Activated CD8-positive, alpha-beta memory T cell treated with anti-CD3 and anti-CD28 coated beads, Interleukin-2, amount 50 U/mL, for 24 hours (primary cell): ENCODE data around the gene MAEA.
A peak's percentile ranks its signal among the peaks of the same experiment; 100 is the strongest.

Experiments
- DNase-seq: peaks from one replicate; pipeline ENCODE4 v3.0.0-alpha.2; 2020; ENCODE audit errors: extremely low read depth

Gene MAEA

DNA sequence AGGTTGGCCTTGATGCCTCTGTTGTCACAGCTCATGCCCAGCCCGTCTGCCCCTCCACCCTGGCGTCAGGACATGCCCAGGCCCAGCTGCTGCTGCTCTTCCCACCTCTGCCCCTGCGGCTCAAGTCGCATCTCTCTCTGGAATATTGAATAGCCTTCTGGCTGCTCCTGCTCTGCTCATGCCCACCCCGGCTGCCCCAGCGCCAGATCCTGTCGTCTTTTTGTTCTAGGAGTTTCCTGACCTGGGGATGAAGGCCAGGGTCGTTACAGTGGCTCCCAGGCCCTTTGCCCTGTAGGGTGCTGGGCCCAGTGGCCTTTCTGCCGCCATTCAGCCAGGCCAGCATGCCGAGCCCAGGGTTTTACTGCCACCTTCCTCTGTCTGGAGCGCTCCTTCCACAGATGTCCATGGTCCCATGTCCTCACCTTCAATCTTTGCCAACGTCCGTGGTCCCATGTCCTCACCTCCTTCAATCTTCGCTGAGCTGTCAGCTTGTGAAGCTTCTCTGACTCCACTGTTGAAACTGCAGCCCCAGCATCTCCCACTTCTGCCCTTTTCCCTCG, 9.7 kb downstream of the MAEA start:
- DNase-seq: no peak

DNA sequence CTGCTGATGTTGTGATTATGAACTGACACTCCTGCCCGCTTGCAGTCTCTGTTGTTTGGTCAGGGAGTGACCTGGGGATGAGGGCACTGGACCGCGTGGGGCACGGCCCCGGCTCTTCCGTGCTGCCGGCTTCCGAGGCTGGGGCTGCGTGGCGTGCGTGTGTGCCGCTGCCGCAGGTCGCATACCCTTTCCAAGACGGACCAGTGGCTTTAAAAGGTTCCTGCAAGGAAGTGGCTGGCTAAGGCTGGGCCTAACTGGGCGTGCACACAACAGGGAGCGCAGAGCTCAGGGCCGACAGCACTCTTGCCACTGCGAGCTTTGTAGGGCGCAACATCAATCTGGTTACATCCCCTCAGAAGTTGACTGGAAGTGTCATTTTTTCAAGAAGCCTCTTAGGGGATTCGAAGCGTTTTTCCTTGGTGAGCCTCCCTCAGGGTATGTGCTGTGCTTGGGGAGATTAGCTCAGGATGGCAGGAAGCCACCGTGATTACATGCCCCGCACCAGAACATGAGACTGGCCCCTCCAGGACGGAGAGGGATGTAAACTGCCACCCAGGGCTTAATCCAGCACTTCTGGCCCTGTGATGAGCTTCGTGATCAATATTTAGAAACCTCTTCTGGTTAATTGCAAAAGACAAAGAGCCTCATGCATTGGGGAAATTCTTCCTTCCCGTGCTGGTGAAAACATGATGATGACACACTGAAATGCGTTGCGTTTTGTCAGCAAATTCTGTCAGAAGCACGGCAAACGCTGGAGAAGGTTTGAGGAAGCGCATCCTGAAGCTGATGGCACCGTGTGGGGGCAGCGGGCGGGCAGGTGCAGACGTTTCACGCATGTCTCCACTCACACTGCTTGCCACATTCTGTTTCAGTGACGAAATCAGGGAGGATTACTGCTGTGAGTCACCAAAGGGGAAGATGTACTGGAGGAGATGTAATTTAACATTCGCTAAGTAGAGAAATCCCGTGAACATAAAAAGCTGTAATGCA, 11.1 kb downstream of the MAEA start:
- DNase-seq: no peak

DNA sequence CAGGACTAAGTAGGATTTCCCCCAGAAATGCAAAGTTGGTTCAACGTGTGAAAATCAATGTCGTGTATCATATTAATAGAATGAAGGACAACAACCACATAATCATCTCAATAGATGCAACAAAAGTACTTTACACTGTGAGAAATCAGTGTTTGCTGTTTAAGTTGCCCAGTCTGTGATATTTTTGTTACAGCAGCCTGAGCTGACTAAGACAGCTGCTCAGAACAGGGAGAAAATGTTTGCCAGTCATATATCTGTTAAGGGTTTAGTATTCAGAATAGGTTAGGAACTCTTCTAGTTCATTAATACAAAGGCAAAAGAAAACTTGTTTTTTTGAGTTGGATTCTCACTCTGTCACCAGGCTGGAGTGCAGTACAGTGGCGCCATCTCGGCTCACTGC, 12.5 kb downstream of the MAEA start:
- DNase-seq: no peak

DNA sequence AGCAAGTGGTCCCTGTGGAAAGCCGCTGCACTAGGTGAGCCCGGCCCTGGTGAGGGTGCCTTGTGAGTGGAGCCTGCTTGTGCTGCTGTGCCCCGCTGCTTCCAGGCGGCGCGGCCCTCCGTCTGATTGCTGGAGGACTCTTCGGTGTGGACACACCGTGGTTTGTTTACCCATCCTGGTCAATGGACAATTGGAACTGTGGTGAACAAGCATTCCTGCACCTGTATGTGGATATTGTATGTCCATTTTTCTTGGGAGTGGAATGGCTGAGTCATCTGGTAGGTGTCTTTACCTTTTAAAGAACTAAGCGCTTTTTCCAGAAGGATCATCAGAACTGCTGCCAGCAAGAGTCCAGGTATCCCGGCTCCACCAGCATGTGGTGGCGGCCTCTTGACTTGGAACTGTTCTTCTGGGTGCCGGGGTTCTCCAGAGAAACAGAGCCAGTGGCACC, 15.6 kb downstream of the MAEA start:
- no peak for DNase-seq

DNA sequence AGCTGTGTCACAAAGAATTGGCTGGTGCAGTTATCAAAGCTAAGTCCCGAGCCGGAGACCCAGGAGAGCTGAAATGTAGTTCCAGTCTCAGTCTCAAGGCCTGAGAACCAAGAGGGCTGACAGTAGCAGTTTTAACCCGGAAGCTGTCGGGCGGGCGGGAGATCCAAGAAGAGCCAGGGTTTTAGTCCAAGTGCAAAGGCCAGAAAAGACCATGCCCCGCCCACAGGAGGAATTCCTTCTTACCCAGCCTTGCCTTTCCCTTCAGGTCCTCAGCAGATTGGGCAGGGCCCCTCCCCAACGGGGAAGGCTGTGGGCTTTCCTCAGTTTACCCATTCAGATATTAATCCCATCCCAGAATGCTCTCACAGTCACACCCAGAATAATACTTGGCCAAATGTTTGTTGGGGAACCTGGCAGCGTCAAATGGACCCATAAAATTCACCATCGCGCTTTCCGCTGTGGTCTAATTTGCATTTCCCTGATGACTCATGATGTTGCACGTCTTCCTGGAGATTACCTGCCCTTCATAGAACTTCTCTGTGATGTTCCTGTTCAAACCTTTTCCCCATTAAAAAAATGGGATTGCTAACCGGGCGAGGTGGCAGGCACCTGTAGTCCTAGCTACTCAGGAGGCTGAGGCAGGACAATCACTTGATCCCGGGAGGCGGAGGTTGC, 16.2 kb downstream of the MAEA start:
- DNase-seq: no peak

DNA sequence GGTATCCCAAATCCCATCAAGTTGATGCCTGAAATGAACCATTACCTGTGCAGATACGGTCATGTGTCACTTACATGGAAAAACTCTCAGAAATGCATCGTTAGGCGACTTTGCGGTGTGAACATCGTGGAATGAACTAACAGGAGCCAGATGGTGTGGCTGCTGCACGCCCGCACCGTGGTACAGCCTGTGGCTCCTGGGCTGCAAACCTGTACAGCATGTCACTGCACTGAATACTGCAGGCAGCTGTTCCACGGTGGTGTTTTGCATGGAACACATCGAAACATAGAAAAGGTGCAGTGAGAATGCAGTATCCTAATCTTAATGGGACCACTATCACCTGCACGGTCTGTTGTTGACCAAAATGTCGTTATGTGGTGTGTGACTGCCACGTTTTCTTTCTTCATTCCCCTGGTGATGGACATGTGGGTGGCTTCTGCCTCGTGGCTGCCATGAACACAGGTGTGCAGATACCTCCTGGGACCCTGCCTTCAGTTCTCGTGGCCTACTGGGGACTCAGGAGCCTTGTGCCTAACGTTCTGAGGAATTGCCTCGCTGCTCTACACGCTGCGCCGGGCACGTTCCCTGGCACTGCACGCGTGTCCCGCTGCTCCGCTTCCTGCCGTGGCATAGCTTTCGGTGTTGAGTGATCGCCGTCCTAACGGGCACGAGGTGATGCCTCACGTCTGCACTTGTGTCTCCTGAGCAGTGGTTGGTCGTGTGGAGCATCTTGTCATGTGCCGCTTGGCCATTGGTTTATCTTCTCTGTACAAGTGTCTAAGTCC, 18.5 kb downstream of the MAEA start:
- no peak for DNase-seq

DNA sequence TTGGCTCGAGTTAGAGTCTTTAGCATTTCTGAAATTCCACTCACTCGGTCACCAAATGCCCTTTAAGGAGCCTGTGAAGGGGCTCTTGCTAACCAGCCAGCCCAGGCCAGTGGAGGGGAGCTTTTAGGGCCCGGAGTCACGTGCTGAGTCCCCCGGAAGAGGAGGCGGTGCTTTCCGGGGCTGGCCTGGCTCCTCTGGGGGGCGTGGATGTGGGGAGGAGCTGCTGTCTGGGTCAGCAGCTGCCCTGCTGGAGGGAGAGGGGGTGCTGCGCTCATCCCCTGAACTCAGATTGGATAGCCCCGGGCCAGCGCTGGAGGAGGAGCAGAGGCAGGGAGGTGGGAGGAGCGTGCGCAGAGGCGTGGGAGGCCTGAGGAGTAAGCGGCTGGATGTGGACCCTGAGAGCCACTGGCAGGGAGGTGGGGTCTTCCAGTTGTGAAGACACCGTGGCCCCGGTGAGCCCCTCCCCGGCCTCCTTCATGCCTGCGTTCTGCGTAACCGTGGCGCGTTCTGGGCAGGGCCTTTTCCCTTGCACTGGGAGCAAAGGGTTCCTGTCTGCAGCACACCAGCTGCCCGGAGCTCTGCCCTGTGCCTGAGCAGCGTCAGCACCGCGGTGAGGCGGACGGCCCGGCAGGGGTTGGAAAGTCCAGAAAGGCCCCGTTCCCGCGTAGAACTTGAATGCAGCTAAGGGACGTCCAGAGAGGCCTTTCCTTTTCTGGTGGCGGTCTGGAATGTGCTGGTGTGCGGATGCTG, 19.7 kb downstream of the MAEA start:
- peak; percentile 31 for DNase-seq

DNA sequence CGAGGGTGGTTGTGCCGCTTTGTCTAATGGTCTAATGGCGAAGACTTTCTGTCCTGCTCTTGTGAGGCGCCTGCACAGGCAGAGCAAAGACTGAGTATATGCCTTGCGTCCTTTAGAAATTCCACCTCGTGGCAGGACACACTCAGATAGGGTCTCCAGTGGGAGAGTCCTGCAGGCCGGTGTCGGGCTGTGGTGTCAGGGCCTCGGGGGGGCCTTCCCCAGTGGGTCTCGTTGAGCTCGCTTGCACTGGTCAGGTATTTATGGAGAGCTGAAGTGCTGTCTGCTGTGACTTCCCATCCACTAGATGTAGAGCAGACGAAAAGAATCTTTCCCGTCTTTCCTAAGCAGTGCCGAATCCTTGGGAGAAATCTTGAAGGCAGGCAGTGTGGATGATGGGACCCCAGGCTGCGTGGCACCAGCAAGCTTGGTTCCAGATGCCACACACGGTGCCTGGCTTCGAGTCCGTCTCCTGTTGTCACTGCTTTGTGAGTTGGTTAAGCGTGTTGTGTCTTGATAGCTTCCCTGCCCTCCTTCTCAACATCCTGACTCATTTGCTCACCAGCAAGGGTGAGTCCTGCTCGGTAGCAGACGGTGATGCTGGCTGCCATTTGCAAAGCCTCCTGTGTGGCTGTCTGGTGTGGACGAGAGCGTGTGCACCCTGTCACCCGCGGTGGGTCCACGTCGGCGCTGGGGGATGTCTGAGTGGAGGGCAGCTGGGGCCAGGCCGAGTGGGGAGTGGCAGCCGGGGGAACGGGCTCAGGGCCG, 20.5 kb downstream of the MAEA start:
- no peak for DNase-seq

DNA sequence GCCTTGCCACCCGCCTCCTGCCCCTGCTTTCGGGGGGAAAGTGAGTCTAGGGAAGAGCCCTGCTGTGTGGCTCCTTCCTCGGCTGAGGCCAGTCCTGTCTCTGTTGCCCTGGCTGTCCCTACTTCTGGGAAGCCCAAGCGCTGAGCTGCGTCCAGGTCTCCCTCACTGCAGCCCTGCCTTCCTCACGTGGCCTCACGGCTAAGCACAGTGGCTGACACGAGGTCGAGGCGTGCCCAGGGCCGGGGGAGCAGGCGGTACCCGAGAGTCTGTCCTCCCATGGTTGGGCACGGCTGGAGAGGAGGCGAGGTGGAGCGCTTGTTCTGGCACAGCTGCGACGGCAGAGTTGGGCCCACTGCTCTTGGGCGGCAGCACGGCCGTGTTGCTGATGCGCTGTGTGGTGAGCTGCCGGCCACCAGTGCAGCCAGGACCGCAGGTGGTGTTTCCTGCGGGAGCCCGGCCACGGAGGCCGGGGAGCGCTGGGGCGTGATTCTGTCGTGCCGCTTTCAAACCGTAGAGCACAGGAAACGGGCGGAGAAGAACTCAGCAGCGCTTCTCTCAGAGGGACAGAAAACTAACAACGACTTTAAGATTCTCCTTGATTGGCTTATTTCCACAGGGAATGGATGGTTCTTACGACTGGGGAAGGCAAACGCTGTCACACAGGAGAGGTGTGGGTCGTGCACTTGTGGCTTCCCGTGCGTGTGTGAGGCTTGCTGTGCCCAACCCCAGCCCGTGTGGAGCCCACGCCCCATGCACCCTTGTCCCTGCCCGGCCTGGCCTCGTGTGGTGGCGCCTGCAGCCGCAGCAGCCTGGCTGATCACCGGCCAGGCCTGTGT, 21.3 kb downstream of the MAEA start:
- DNase-seq: no peak

DNA sequence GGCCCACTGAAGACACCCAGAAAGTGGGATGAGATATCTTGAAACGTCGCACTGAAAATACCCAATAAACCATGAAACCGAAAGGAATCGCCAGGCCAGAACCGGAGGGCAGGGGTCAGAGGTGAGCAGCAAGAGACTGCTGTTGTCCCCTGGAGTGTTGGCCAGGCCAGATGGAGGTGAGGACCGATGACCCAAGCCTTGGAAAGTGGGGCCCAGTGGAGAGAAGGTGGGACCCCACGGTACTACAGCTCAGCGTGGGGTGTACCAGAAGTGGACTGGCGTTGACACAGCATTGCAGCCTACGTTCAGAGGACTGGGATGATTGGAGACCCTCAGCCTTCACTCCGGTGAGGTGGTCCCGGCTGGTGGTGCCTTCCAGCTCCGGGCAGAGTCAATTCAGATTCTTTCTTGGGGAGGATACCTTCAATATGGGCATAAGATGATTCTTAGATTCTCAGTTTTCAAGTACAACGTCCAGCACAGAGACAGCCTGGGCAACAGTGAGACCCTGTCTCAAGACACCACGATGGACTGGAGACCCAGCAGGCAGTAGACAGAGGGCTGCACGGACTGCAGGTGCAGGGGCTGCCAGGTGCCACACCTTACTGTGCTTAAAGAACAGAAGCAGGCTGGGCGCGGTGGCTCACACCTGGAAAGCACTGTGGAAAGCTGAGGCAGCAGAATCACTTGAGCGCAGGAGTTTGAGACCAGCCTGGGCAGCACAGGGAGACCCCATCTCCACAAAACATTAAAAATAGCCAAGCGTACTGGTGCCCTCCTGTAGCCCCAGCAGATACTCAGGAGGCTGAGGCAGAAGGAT, 23.3 kb downstream of the MAEA start:
- DNase-seq: no peak

DNA sequence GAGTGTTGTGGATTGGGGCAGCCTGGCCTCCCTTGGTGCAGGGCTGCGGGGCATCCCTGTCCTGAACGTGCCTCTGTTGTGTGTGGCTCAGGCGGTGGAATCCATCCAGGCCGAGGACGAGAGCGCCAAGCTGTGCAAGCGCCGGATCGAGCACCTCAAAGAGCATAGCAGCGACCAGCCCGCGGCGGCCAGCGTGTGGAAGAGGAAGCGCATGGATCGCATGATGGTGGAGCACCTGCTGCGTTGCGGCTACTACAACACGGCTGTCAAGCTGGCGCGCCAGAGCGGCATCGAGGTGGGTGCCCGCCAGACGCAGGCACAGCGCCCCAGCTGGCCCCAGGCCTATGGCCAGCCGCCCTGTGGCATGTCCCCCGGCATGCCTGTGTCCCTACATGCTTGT, 25.6 kb downstream of the MAEA start:
- no peak for DNase-seq

DNA sequence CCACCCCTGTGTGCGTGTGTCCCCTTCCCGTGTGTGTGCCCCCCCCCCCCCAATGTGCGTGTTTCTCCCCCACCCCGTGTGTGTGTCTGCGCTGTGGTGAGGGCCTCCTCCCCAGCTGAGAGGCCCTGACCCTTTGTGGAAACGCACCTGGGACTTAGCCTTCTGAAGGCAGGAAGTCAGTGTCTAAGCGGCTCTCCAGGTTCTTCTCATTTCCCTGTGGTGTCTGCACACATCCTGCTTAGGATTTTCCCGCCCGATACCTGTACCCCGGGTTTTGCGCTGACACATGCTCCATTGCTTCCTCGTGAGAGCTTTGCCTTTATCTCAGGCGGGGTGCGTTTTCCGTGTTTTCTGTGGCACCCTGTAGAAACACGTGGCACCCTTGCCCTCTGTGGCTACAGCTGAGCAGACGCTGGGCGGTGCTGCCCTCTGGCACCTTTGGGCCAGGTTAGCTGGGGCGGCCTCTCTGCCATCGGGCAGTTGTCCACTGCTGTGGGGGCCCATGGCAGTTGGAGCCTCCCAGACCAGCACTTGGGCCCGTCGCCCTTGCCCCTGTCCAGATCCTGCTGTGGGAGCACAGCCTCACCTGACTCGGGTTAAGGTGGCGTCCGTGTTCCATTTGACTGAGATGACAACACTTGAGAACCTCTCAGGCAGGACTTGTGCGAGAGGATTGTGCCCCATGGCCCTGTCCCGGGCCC, 26.3 kb downstream of the MAEA start:
- no peak for DNase-seq

DNA sequence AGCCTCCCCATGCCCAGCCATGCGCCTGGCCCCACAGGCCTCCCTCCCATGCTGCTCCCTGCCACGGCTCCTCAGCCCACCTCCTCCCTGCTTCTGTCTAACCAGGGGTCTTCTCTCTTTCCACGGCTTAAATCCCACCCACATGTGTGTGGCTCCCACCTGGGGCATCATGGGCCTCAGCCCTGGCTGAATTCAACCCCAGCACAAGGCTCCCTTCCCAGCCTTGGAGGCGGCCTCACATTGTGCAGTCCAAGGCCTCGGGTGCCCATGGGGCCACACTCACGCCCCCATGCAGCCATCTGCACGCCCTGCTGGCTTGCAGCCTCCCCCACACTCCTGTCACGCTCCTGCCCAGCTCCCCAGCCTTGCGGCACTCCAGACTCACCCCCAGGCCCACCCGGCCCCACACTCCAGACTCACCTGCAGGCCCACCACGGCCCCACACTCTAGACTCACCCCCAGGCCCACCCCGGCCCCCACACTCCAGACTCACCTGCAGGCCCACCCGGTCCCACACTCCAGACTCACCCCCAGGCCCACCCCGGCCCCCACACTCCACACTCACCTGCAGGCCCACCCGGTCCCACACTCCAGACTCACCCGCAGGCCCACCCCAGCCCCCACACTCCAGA, 27.0 kb downstream of the MAEA start:
- no peak for DNase-seq

DNA sequence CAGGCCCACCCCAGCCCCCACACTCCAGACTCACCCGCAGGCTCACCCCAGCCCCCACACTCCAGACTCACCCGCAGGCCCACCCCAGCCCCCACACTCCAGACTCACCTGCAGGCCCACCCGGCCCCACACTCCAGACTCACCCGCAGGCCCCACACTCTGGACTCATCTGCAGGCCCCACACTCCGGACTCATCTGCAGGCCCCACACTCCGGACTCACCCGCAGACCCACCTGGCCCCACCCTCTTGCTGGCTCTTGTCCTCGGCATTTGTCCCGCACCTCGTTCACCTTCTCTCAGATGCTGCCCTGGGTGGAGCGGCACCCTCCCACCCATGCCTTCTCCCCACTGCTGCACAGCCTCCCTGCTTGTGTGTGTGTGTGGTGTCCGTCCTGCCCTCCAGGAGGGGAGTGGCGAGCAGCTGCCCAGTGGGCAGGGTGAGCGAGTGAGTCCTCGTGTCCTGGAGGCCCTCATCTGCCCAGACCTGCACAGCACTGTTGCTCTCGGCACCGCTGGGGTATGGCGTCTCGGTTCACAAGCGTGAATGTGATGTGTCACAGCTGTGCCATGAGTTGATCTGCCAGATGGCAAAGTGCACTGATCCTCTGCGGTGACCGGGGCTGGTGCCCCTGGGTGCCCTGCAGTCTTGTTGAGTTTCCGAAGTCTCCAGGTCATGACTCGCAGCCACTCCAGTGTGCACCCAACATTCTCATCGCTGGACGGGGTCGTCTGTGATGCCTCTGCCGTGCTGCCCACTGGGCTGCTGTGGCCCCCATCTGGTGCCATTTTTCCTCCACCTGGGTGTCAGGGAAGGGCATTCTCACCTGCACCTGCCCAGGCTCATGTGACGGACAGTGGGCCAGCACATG, 27.7 kb downstream of the MAEA start:
- DNase-seq: no peak

DNA sequence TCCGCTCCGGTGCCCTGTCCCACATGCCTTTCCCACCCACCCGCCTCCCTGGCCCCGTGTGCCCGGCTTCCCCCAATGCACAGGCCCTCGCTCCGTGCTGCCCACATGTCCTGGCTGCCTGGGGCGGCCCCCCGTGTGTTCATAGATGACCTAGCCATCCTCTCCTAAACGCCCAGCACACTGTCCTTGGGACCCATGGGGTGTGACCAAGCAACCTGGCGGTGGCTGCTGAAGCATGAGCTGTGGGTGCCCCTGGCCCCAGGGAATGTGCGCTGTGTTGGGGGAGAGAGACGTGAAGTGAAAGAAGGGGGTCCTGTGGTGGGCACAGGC, 28.3 kb downstream of the MAEA start:
- DNase-seq: no peak

DNA sequence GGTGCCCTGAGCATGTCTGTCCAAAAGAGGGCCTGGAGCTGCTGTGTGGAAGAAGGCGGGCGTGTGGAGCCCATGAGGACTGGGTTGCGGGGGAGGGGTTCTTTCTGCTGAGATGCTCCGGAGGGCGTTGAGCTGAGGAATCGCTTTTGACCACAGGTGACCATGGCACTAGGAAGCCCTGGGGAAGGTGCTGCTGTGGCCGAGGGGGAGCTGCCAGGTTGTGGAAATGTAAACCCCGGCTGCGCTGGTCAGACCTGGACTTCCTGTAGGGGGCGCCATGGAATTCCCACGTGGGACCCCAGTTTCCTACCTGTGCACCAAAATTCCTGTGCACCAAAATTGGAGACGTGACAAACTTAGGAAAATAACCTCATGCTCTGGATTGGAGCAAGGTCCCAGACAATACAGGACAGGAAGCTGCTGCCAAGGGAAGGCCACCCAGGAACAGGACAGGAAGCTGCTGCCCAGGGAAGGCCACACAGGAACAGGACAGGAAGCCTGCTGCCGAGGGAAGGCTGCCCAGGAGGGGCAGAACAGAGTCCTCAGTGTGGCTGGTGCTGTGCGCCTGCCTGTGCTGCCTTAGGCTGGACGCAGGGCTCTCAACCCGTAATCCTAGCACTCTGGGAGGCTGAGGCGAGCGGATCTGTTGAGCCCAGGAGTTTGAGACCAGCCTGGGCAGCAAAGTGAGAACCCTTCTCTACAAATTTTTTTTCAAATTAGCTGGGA, 29.0 kb downstream of the MAEA start:
- DNase-seq: no peak
